Stomach (tissue), 4 donors: ENCODE measurements around the gene RNLS.

Experiments
- POLR2A ChIP-seq, 4 donors: fragments of 450-650 bp; IDR thresholded peaks; one replicate each; pipeline ENCODE4 v1.6.1; 2016; ENCODE audit warnings: antibody characterized with exemption in 4 of 4, control low read depth in 2 of 4, mild to moderate bottlenecking in 1 of 4, moderate library complexity in 1 of 4
- POLR2AphosphoS5 ChIP-seq, 3 donors: sonication (generic); formaldehyde crosslinking; IDR thresholded peaks; one replicate each; pipeline ENCODE4 v1.6.1; 2016; ENCODE audit warnings: antibody characterized with exemption in 3 of 3
- TF ChIP-seq, protein P1 (sequence below), 7 experiments: fragments of 450-650 bp in 4 of 7; fragments of 200-600 bp in 3 of 7; sonication (generic) in 3 of 7; IDR thresholded peaks; one replicate each; pipeline ENCODE4 v1.5.1; 2016 to 2019; ENCODE audit warnings: antibody characterized with exemption in 7 of 7, control low read depth in 2 of 7, mild to moderate bottlenecking in 1 of 7

DNA sequence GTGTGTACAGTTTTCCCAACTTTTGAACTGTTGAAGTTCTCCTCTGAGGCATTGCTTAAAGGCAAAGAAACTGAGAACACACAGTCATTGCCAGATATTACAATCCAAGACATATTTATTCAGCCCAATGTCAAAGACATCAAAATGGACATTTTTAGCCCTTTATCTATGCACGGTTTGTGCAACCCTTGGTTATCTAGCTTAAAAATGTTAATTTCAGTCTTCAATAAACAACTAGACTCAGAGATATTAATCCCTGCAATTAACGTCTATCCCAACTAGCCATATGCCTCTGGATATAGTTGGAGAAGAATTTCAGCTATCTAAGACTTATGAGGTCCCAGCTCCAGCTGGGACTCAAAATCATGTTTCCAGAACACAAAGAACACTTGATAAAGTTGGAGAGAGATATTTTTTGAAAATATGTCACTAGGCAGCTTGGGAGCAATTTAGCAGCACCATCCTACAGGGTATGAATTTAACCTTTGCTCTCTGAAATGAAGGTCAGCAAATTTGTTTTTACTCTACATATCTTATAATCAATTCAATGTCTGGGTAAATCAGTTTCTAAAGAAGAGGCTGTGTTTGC, 357.0 kb downstream of the RNLS start:
- TF ChIP-seq, protein P1, sequence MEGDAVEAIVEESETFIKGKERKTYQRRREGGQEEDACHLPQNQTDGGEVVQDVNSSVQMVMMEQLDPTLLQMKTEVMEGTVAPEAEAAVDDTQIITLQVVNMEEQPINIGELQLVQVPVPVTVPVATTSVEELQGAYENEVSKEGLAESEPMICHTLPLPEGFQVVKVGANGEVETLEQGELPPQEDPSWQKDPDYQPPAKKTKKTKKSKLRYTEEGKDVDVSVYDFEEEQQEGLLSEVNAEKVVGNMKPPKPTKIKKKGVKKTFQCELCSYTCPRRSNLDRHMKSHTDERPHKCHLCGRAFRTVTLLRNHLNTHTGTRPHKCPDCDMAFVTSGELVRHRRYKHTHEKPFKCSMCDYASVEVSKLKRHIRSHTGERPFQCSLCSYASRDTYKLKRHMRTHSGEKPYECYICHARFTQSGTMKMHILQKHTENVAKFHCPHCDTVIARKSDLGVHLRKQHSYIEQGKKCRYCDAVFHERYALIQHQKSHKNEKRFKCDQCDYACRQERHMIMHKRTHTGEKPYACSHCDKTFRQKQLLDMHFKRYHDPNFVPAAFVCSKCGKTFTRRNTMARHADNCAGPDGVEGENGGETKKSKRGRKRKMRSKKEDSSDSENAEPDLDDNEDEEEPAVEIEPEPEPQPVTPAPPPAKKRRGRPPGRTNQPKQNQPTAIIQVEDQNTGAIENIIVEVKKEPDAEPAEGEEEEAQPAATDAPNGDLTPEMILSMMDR (IDR thresholded peaks at IDR 0.05): no peak
- TF ChIP-seq POLR2AphosphoS5 (IDR thresholded peaks at IDR 0.05) (no peak), POLR2A (IDR thresholded peaks at IDR 0.05) (no peak)
